SK-N-SH treated with all-trans-retinoic acid at 6 μM for 48 hours (cell line): Measurements from ENCODE around the gene PPARG.

ENCODE experiments used
- TCF4 ChIP-seq: fragments of 250-450 bp; sonication (Bioruptor Pico); IDR thresholded peaks from 2 replicates; pipeline ENCODE4 v1.8.0; 2021; ENCODE audit warnings: mild to moderate bottlenecking, moderate library complexity, borderline replicate concordance
- ZFP3 ChIP-seq: fragments of 250-450 bp; sonication (Bioruptor Pico); IDR thresholded peaks from 2 replicates; pipeline ENCODE4 v1.5.0; 2020; ENCODE audit warnings: mild to moderate bottlenecking, moderate library complexity

GRCh38 chr3:12289524-12289923 lies 654 bp downstream of the PPARG start:
- TF ChIP-seq ZFP3 (CRISPR knock-in tag), result no peak
- no peak for TF ChIP-seq TCF4 (CRISPR knock-in tag)
